HCT116 (cell line): ENCODE measurements around the gene SAMD13. TPM values are rescaled to one million over a fixed set of nuclear protein-coding genes. Genes with fewer than 3 reads are reported as not detected.

Source experiments
- ATAC-seq: fragments of 200-7000 bp; cut with Tn5 transposase; 2 replicates; pipeline ENCODE4 v1.9.1; 2020; ENCODE audit warnings: mild to moderate bottlenecking, moderate library complexity
- BruUV-seq: library from RNA; stranded (reverse); fragments of 400-500 nt; replicated peaks from 2 replicates; lab custom pipeline; 2021; lab: Mats Ljungman, UMichigan
- CTCF ChIA-PET: fragments of 300-600 bp; sonication (Branson Sonifier 250); formaldehyde crosslinking; loops from one replicate; lab custom pipeline; 2021; ENCODE audit warnings: antibody characterized with exemption; lab: Charles Lee
- POLR2A ChIA-PET: fragments of 300-600, 350-600 bp; sonication (Branson Sonifier 250); formaldehyde crosslinking; loops from one replicate; lab custom pipeline; 2021; ENCODE audit warnings: antibody characterized with exemption; lab: Charles Lee
- RAD21 ChIA-PET, 2 experiments: fragments of 300-600 bp; sonication (Branson Sonifier 250); formaldehyde crosslinking; loops; one replicate each; lab custom pipeline; 2023; ENCODE audit warnings: low total read pairs in 2 of 2; ENCODE audit not compliant: uncharacterized antibody in 2 of 2, unreplicated experiment in 2 of 2, low non-redundant PET in 1 of 2; lab: Charles Lee
- DNase-seq: peaks from one replicate; pipeline ENCODE4 v3.0.0-alpha.2; 2010; ENCODE audit warnings: low read depth, low spot score
- H2AFZ ChIP-seq: fragments of 200-600 bp; shearing (Covaris generic), sonication (generic); 2 replicates; pipeline ENCODE4 v1.6.1; 2017; ENCODE audit warnings: low read depth, mixed run types, mixed read lengths, antibody characterized with exemption, low read length; ENCODE audit not compliant: poor library complexity, severe bottlenecking
- H3K27ac ChIP-seq: 2 replicates; pipeline ENCODE4 v1.5.1; 2012; ENCODE audit warnings: low read depth, low read length
- H3K27me3 ChIP-seq: fragments of 200-600 bp; sonication (generic); 2 replicates; pipeline ENCODE4 v1.6.1; 2016; ENCODE audit warnings: mixed run types, low read length, mixed read lengths; ENCODE audit not compliant: insufficient read depth
- H3K36me3 ChIP-seq, 2 experiments: fragments of 200-500 bp in 1 of 2; fragments of 200-600 bp in 1 of 2; sonication (Bioruptor generic) in 1 of 2; sonication (generic) in 1 of 2; 2 replicates each; pipeline versions ENCODE4 v1.5.1 to v1.6.1; 2014 to 2016; ENCODE audit warnings: low read length in 2 of 2, inconsistent platforms in 1 of 2, mixed read lengths in 1 of 2, mixed run types in 1 of 2; ENCODE audit not compliant: insufficient read depth in 2 of 2, control insufficient read depth in 1 of 2
- H3K4me1 ChIP-seq, 2 experiments: fragments of 200-600 bp in 1 of 2; sonication (generic) in 1 of 2; 2 replicates each; pipeline versions ENCODE4 v1.5.1 to v1.6.1; 2012 to 2017; ENCODE audit warnings: low read length in 2 of 2, inconsistent platforms in 1 of 2, mild to moderate bottlenecking in 1 of 2, mixed read lengths in 1 of 2, mixed run types in 1 of 2, moderate library complexity in 1 of 2; ENCODE audit not compliant: insufficient read depth in 2 of 2, control insufficient read depth in 1 of 2
- H3K4me2 ChIP-seq: fragments of 200-600 bp; sonication (generic); 2 replicates; pipeline ENCODE4 v1.6.1; 2017; ENCODE audit warnings: mixed run types, low read length, mixed read lengths
- H3K4me3 ChIP-seq, 2 experiments: fragments of 200-600 bp in 1 of 2; sonication (generic) in 1 of 2; replicated peaks in 1 of 2; 2 replicates each; pipeline ENCODE4 v1.5.1; 2011 to 2016; ENCODE audit warnings: low read length in 2 of 2, control low read depth in 1 of 2, low read depth in 1 of 2, mild to moderate bottlenecking in 1 of 2, mixed read lengths in 1 of 2, mixed run types in 1 of 2
- H3K79me2 ChIP-seq: fragments of 200-600 bp; sonication (generic); 2 replicates; pipeline ENCODE4 v1.6.1; 2017; ENCODE audit warnings: mild to moderate bottlenecking, mixed run types, low read length, moderate library complexity, mixed read lengths; ENCODE audit not compliant: insufficient read depth
- H3K9ac ChIP-seq: fragments of 200-600 bp; sonication (generic); 2 replicates; pipeline ENCODE4 v1.6.1; 2016; ENCODE audit warnings: low read length, mixed read lengths
- H3K9me2 ChIP-seq: fragments of 200-600 bp; sonication (generic), shearing (Covaris generic); 2 replicates; pipeline ENCODE4 v1.6.1; 2017; ENCODE audit warnings: mixed run types, mild to moderate bottlenecking, moderate library complexity; ENCODE audit not compliant: insufficient read depth
- H3K9me3 ChIP-seq, 2 experiments: fragments of 200-500 bp in 1 of 2; fragments of 200-600 bp in 1 of 2; sonication (Bioruptor generic) in 1 of 2; sonication (generic) in 1 of 2; 2 replicates each; pipeline ENCODE4 v1.6.1; 2014 to 2017; ENCODE audit warnings: low read length in 2 of 2, mixed read lengths in 2 of 2, inconsistent platforms in 1 of 2, low read depth in 1 of 2, mild to moderate bottlenecking in 1 of 2, mixed run types in 1 of 2, moderate library complexity in 1 of 2; ENCODE audit not compliant: control insufficient read depth in 1 of 2, insufficient read depth in 1 of 2
- H4K20me1 ChIP-seq: fragments of 200-600 bp; sonication (generic), shearing (Covaris generic); 2 replicates; pipeline ENCODE4 v1.6.1; 2017; ENCODE audit warnings: mixed run types, mild to moderate bottlenecking, moderate library complexity; ENCODE audit not compliant: insufficient read depth
- CEBPB ChIP-seq: IDR thresholded peaks from 2 replicates; pipeline ENCODE4 v1.6.1; 2012; ENCODE audit warnings: low read depth
- CTCF ChIP-seq, 3 experiments: fragments of 200-600 bp in 1 of 3; sonication (generic) in 1 of 3; IDR thresholded peaks in 2 of 3; conservative IDR thresholded peaks in 1 of 3; 2 replicates each; pipeline ENCODE4 v1.5.1; 2012 to 2017; ENCODE audit warnings: low read depth in 2 of 3, low read length in 2 of 3, antibody characterized with exemption in 1 of 3, borderline replicate concordance in 1 of 3, control low read depth in 1 of 3, mild to moderate bottlenecking in 1 of 3, mixed read lengths in 1 of 3, mixed run types in 1 of 3, moderate library complexity in 1 of 3; ENCODE audit not compliant: insufficient read depth in 1 of 3
- FOSL1 ChIP-seq: IDR thresholded peaks from 2 replicates; pipeline ENCODE4 v1.6.1; 2012; ENCODE audit warnings: low read depth
- JUND ChIP-seq: IDR thresholded peaks from 2 replicates; pipeline ENCODE4 v1.6.1; 2012
- POLR2AphosphoS5 ChIP-seq: IDR thresholded peaks from 2 replicates; pipeline ENCODE4 v1.6.1; 2011; ENCODE audit warnings: mild to moderate bottlenecking, low read depth, low read length, moderate library complexity
- SIN3A ChIP-seq: IDR thresholded peaks from 2 replicates; pipeline ENCODE4 v1.6.1; 2012; ENCODE audit warnings: low read depth
- SP1 ChIP-seq: IDR thresholded peaks from 2 replicates; pipeline ENCODE4 v1.6.1; 2012; ENCODE audit warnings: low read depth
- TCF7L2 ChIP-seq: IDR thresholded peaks from 2 replicates; pipeline ENCODE4 v1.7.0; 2011; ENCODE audit warnings: borderline replicate concordance, inconsistent platforms; ENCODE audit not compliant: insufficient read depth, insufficient read length; ENCODE audit errors: extremely low read depth
- ZFX ChIP-seq: fragments of 450-650 bp; IDR thresholded peaks from 2 replicates; pipeline ENCODE4 v1.6.1; 2017
- ZNF274 ChIP-seq: fragments of 200-500 bp; sonication (Bioruptor generic); IDR thresholded peaks from 2 replicates; pipeline ENCODE4 v1.6.1; 2014; ENCODE audit warnings: mild to moderate bottlenecking, low read depth, low read length, inconsistent platforms
- intact Hi-C: fragments of 100-400 bp; cut with micrococcal nuclease; formaldehyde crosslinking; loops from 2 replicates; pipeline ENCODE4 v1.10.0; 2022
- total RNA-seq: library from RNA; stranded (reverse); gene quantifications from one replicate; pipeline ENCODE4 v1.2.1, GENCODE V29; 2021; ENCODE audit not compliant: unreplicated experiment

Gene SAMD13
- total RNA-seq, 1 experiment from 2014 or later = 14.9 TPM

DNA sequence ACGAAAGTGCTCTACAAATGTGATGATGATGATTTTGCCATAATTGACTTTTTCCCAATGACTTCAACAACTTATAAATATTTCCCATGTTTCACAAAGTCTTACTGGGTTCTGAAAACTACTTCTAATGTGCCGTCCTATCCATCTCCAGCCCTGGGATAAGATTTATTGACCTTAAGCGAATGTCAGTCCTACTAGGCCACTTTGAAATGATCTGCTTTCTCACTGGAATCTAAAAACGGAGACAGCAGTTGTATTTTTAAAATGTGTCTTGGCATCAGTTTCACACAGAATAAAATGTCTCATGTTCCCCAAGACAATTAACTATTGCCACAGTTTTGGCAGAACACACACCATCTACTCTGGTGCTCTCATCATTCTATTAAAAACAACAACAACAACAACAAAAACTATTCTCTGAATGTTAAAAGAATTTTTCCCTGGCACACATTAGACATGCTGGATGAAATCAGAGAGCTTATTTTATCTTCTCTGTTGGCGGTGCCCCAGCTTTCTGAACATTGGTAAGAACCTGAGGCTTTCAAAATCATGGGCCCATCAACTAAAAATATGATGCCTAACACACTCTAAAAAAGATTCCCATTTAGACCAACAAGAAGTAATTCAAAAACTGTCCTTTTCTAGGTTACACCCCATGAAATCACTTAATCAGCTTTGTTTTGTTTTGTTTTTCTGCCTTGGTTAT is 73.6 kb downstream of the SAMD13 start:
- no peaks in the 10 kb centered on the region for H3K9me3 ChIP-seq
- POLR2A ChIA-PET = interaction anchor here (0.9 to 1.9 kb wide), 2 partner anchors 9 to 72 kb away, joined by 3 to 7 read pairs; no protein-coding TSS in a partner anchor
- H3K27me3 ChIP-seq = no peaks in the 10 kb centered on the region
- H3K9me2 ChIP-seq = no peaks in the 10 kb centered on the region
- no peak overlapping the region for H3K9ac ChIP-seq
- H3K79me2 ChIP-seq = no peaks in the 10 kb centered on the region
- ATAC-seq (no peak), DNase-seq (no peak)
- peaks cover 27 to 40% of the 10 kb centered on the region in 2 experiments for H3K4me1 ChIP-seq
- H3K27ac ChIP-seq = no peak overlapping the region
- H3K36me3 ChIP-seq = no peaks in the 10 kb centered on the region
- no peaks in the 10 kb centered on the region for H4K20me1 ChIP-seq
- no peak overlapping the region for H3K4me3 ChIP-seq
- TF ChIP-seq CEBPB (no peak), ZNF274 (no peak), TCF7L2 (no peak), CTCF (IDR thresholded peaks at IDR 0.05 in 2 of 3, conservative IDR thresholded peaks at IDR 0.05 in 1 of 3; ENCODE audit: borderline replicate concordance in 1 of 3, insufficient read depth in 1 of 3, low read depth in 2 of 3, low read length in 2 of 3) (no peak), FOSL1 (no peak), SIN3A (no peak), JUND (no peak), ZFX (no peak), POLR2AphosphoS5 (no peak), SP1 (no peak)
- CTCF ChIA-PET = no interaction called here
- RAD21 ChIA-PET = no interaction called here
- no peak overlapping the region for H2AFZ ChIP-seq
- intact Hi-C loops = no loop called here
- no peak overlapping the region for H3K4me2 ChIP-seq
- BruUV-seq = no TSS peak
